Measurements from ENCODE around the gene AFF2. TPM values are rescaled to one million over a fixed set of nuclear protein-coding genes. Genes with fewer than 3 reads are reported as not detected.

The AFF2 gene
- total RNA-seq: under 1 TPM; 0.13 to 0.42 TPM

- Mint-ChIP-seq H3K9me3 (no peaks in the 10 kb centered on the region), H3K4me3 (peak within 1 kb of the TSS; percentile 69), H3K36me3 (ENCODE audit: low read depth) (no peaks in the 10 kb centered on the region), H3K27ac (no peak within 1 kb of the TSS), H3K27me3 (peaks cover 2% of the 10 kb centered on the region), H3K4me1 (no peaks in the 10 kb centered on the region)
- peak; percentile 61 for ATAC-seq (replicated peaks)
Observed at GRCh38 chrX:148500423-148501385, at the start of gene AFF2. TSS of gene AFF2 (plus strand) at chrX:148500617. CDS start at chrX:148501098, 481 bp downstream.

- ATAC-seq (replicated peaks): no peak
- H3K4me1 Mint-ChIP-seq: no peaks in the 10 kb centered on the region
- H3K36me3 Mint-ChIP-seq (ENCODE audit: low read depth): no peaks in the 10 kb centered on the region
- no peaks in the 10 kb centered on the region for H3K27me3 Mint-ChIP-seq
- no peaks in the 10 kb centered on the region for H3K9me3 Mint-ChIP-seq
- no peak overlapping the region for H3K27ac Mint-ChIP-seq
- H3K4me3 Mint-ChIP-seq: no peak overlapping the region
Observed at GRCh38 chrX:148457279-148457678, 43.1 kb upstream of the AFF2 start.

GRCh38 chrX:148459343-148459742, 41.1 kb upstream of the AFF2 start:
- Mint-ChIP-seq H3K36me3 (ENCODE audit: low read depth) (no peaks in the 10 kb centered on the region), H3K4me3 (no peak overlapping the region), H3K9me3 (no peaks in the 10 kb centered on the region), H3K4me1 (no peaks in the 10 kb centered on the region), H3K27me3 (no peaks in the 10 kb centered on the region), H3K27ac (no peak overlapping the region)
- no peak for ATAC-seq (replicated peaks)

- Mint-ChIP-seq H3K4me1 (no peaks in the 10 kb centered on the region), H3K27me3 (peaks cover 9% of the 10 kb centered on the region), H3K4me3 (no peak overlapping the region), H3K36me3 (ENCODE audit: low read depth) (no peaks in the 10 kb centered on the region), H3K9me3 (peaks cover 3% of the 10 kb centered on the region), H3K27ac (peak overlapping the region; percentile 28)
- peak; percentile 92 for ATAC-seq (replicated peaks)
Observed at GRCh38 chrX:148466292-148466691, 34.1 kb upstream of the AFF2 start.

GRCh38 chrX:148470324-148470723, 30.1 kb upstream of the AFF2 start:
- peaks cover 9% of the 10 kb centered on the region for H3K27me3 Mint-ChIP-seq
- no peak for ATAC-seq (replicated peaks)
- peaks cover 3% of the 10 kb centered on the region for H3K9me3 Mint-ChIP-seq
- no peak overlapping the region for H3K4me3 Mint-ChIP-seq
- no peaks in the 10 kb centered on the region for H3K36me3 Mint-ChIP-seq (ENCODE audit: low read depth)
- H3K4me1 Mint-ChIP-seq: no peaks in the 10 kb centered on the region
- no peak overlapping the region for H3K27ac Mint-ChIP-seq

- Mint-ChIP-seq H3K27me3 (no peaks in the 10 kb centered on the region), H3K4me1 (no peaks in the 10 kb centered on the region), H3K9me3 (no peaks in the 10 kb centered on the region), H3K36me3 (ENCODE audit: low read depth) (no peaks in the 10 kb centered on the region), H3K4me3 (no peak overlapping the region), H3K27ac (no peak overlapping the region)
- no peak for ATAC-seq (replicated peaks)
Observed at GRCh38 chrX:148474030-148474429, 26.4 kb upstream of the AFF2 start.

- H3K4me3 Mint-ChIP-seq: no peak overlapping the region
- no peaks in the 10 kb centered on the region for H3K36me3 Mint-ChIP-seq (ENCODE audit: low read depth)
- no peaks in the 10 kb centered on the region for H3K9me3 Mint-ChIP-seq
- H3K4me1 Mint-ChIP-seq: no peaks in the 10 kb centered on the region
- no peak overlapping the region for H3K27ac Mint-ChIP-seq
- no peak for ATAC-seq (replicated peaks)
- H3K27me3 Mint-ChIP-seq: no peaks in the 10 kb centered on the region
Observed at GRCh38 chrX:148492057-148492456, 8.4 kb upstream of the AFF2 start.

GRCh38 chrX:148495176-148495575, 5.2 kb upstream of the AFF2 start:
- no peak overlapping the region for H3K27ac Mint-ChIP-seq
- no peak for ATAC-seq (replicated peaks)
- no peaks in the 10 kb centered on the region for H3K36me3 Mint-ChIP-seq (ENCODE audit: low read depth)
- no peaks in the 10 kb centered on the region for H3K4me1 Mint-ChIP-seq
- H3K9me3 Mint-ChIP-seq: no peaks in the 10 kb centered on the region
- H3K27me3 Mint-ChIP-seq: no peaks in the 10 kb centered on the region
- H3K4me3 Mint-ChIP-seq: no peak overlapping the region

- peak; percentile 28 for ATAC-seq (replicated peaks)
- Mint-ChIP-seq H3K4me1 (no peaks in the 10 kb centered on the region), H3K27me3 (no peaks in the 10 kb centered on the region), H3K4me3 (no peak overlapping the region), H3K9me3 (no peaks in the 10 kb centered on the region), H3K36me3 (ENCODE audit: low read depth) (no peaks in the 10 kb centered on the region), H3K27ac (no peak overlapping the region)
Observed at GRCh38 chrX:148498067-148498466, 2.4 kb upstream of the AFF2 start.

GRCh38 chrX:148499638-148500422, 587 bp upstream of the AFF2 start:
- ATAC-seq (replicated peaks): no peak
- Mint-ChIP-seq H3K27me3 (peaks cover 2% of the 10 kb centered on the region), H3K36me3 (ENCODE audit: low read depth) (no peaks in the 10 kb centered on the region), H3K9me3 (no peaks in the 10 kb centered on the region), H3K4me3 (peak overlapping the region; percentile 42), H3K27ac (no peak overlapping the region), H3K4me1 (no peaks in the 10 kb centered on the region)

- peak; percentile 11 for ATAC-seq (replicated peaks)
- no peaks in the 10 kb centered on the region for H3K36me3 Mint-ChIP-seq (ENCODE audit: low read depth)
- H3K27me3 Mint-ChIP-seq: peaks cover 2% of the 10 kb centered on the region
- peak overlapping the region; percentile 69 for H3K4me3 Mint-ChIP-seq
- H3K9me3 Mint-ChIP-seq: no peaks in the 10 kb centered on the region
- H3K27ac Mint-ChIP-seq: no peak overlapping the region
- H3K4me1 Mint-ChIP-seq: no peaks in the 10 kb centered on the region
Observed at GRCh38 chrX:148501386-148502066, 1.1 kb downstream of the AFF2 start.

- H3K27me3 Mint-ChIP-seq: peaks cover 2% of the 10 kb centered on the region
- H3K9me3 Mint-ChIP-seq: no peaks in the 10 kb centered on the region
- H3K4me1 Mint-ChIP-seq: no peaks in the 10 kb centered on the region
- H3K36me3 Mint-ChIP-seq (ENCODE audit: low read depth): no peaks in the 10 kb centered on the region
- no peak overlapping the region for H3K27ac Mint-ChIP-seq
- ATAC-seq (replicated peaks): no peak
- no peak overlapping the region for H3K4me3 Mint-ChIP-seq
Observed at GRCh38 chrX:148504506-148504905, 4.1 kb downstream of the AFF2 start.

GRCh38 chrX:148507418-148507817, 7.0 kb downstream of the AFF2 start:
- no peak overlapping the region for H3K27ac Mint-ChIP-seq
- peaks cover 2% of the 10 kb centered on the region for H3K27me3 Mint-ChIP-seq
- H3K4me1 Mint-ChIP-seq: no peaks in the 10 kb centered on the region
- no peak for ATAC-seq (replicated peaks)
- H3K4me3 Mint-ChIP-seq: no peak overlapping the region
- no peaks in the 10 kb centered on the region for H3K9me3 Mint-ChIP-seq
- no peaks in the 10 kb centered on the region for H3K36me3 Mint-ChIP-seq (ENCODE audit: low read depth)

GRCh38 chrX:148512453-148512852, 12.0 kb downstream of the AFF2 start:
- no peaks in the 10 kb centered on the region for H3K36me3 Mint-ChIP-seq (ENCODE audit: low read depth)
- no peak overlapping the region for H3K27ac Mint-ChIP-seq
- no peaks in the 10 kb centered on the region for H3K27me3 Mint-ChIP-seq
- ATAC-seq (replicated peaks): no peak
- H3K4me1 Mint-ChIP-seq: no peaks in the 10 kb centered on the region
- H3K4me3 Mint-ChIP-seq: no peak overlapping the region
- H3K9me3 Mint-ChIP-seq: no peaks in the 10 kb centered on the region

All from activated T-helper 17 cell treated with anti-CD3 and anti-CD28 coated beads, Interleukin-2, amount 50 U/mL, for 72 hours (primary cell).